Subcutaneous abdominal adipose tissue (tissue), 5 donors: ENCODE measurements around the gene SRP19.

Experiments
- H3K27ac ChIP-seq: one replicate; pipeline ENCODE4 v1.7.0; 2013; ENCODE audit warnings: low read depth, mild to moderate bottlenecking, inconsistent platforms, low read length, moderate library complexity
- H3K27me3 ChIP-seq, 5 donors: one replicate each; pipeline ENCODE4 v1.7.0; 2013; ENCODE audit warnings: low read length in 5 of 5, inconsistent platforms in 1 of 5; ENCODE audit not compliant: control insufficient read depth in 5 of 5, insufficient read depth in 4 of 5
- H3K36me3 ChIP-seq, 5 donors: one replicate each; pipeline ENCODE4 v1.7.0; 2013; ENCODE audit warnings: low read length in 5 of 5; ENCODE audit not compliant: control insufficient read depth in 5 of 5, insufficient read depth in 5 of 5
- H3K4me1 ChIP-seq, 5 donors: one replicate each; pipeline ENCODE4 v1.7.0; 2013; ENCODE audit warnings: low read length in 5 of 5, mild to moderate bottlenecking in 3 of 5, moderate library complexity in 1 of 5; ENCODE audit not compliant: control insufficient read depth in 5 of 5, insufficient read depth in 5 of 5
- H3K4me3 ChIP-seq, 5 donors: one replicate each; pipeline ENCODE4 v1.7.0; 2013; ENCODE audit warnings: low read length in 5 of 5, low read depth in 1 of 5
- H3K9ac ChIP-seq, 5 donors: one replicate each; pipeline ENCODE4 v1.7.0; 2013; ENCODE audit warnings: low read length in 5 of 5, mild to moderate bottlenecking in 4 of 5, moderate library complexity in 3 of 5
- H3K9me3 ChIP-seq, 5 donors: one replicate each; pipeline ENCODE4 v1.7.0; 2013; ENCODE audit warnings: low read length in 5 of 5; ENCODE audit not compliant: control insufficient read depth in 5 of 5
- donor health status: healthy.
- donor health status: healthy.
- donor health status: healthy.
- donor health status: healthy.
- donor health status: healthy.

SRP19 gene

GRCh38 chr5:112860929-112861637 lies at the start of gene SRP19:
SRP19 (plus strand) TSS chr5:112861287; CDS start chr5:112861377, 90 bp downstream.
- H3K9ac ChIP-seq: peak within 1 kb of the TSS; percentile 90 to 99 (median 99)
- peaks cover 3 to 34% (median 27%) of the 10 kb centered on the region in 5 donors for H3K4me1 ChIP-seq
- H3K4me3 ChIP-seq: peak within 1 kb of the TSS; percentile 88 to 98 (median 94)
- H3K9me3 ChIP-seq: no peaks in the 10 kb centered on the region
- no peaks in the 10 kb centered on the region for H3K27me3 ChIP-seq
- peaks cover 8 to 20% (median 17%) of the 10 kb centered on the region in 5 donors for H3K36me3 ChIP-seq
- H3K27ac ChIP-seq: peak within 1 kb of the TSS; percentile 88

GRCh38 chr5:112812549-112812948 lies 48.5 kb upstream of the SRP19 start:
- H3K27me3 ChIP-seq: no peaks in the 10 kb centered on the region
- no peak overlapping the region for H3K27ac ChIP-seq
- no peak overlapping the region for H3K4me3 ChIP-seq
- H3K36me3 ChIP-seq: peaks cover 19 to 47% (median 22%) of the 10 kb centered on the region in 5 donors
- H3K4me1 ChIP-seq: no peaks in the 10 kb centered on the region
- no peak overlapping the region for H3K9ac ChIP-seq
- H3K9me3 ChIP-seq: no peaks in the 10 kb centered on the region

GRCh38 chr5:112820246-112820645 lies 40.8 kb upstream of the SRP19 start:
- Histone ChIP-seq H3K36me3 (peaks cover 32 to 68% (median 49%) of the 10 kb centered on the region in 5 donors), H3K27ac (no peak overlapping the region), H3K4me1 (no peaks in the 10 kb centered on the region), H3K9me3 (no peaks in the 10 kb centered on the region), H3K4me3 (no peak overlapping the region), H3K9ac (no peak overlapping the region), H3K27me3 (no peaks in the 10 kb centered on the region)

- H3K4me3 ChIP-seq: no peak overlapping the region
- H3K4me1 ChIP-seq: no peaks in the 10 kb centered on the region
- peaks cover 38 to 70% (median 46%) of the 10 kb centered on the region in 5 donors for H3K36me3 ChIP-seq
- H3K27me3 ChIP-seq: no peaks in the 10 kb centered on the region
- H3K9me3 ChIP-seq: no peaks in the 10 kb centered on the region
- H3K27ac ChIP-seq: no peak overlapping the region
- no peak overlapping the region for H3K9ac ChIP-seq
Measured at GRCh38 chr5:112822456-112822855, 38.6 kb upstream of the SRP19 start.

- Histone ChIP-seq H3K4me1 (no peaks in the 10 kb centered on the region), H3K27me3 (no peaks in the 10 kb centered on the region), H3K27ac (no peak overlapping the region), H3K9me3 (no peaks in the 10 kb centered on the region), H3K4me3 (no peak overlapping the region), H3K36me3 (peaks cover 38 to 70% (median 51%) of the 10 kb centered on the region in 5 donors), H3K9ac (no peak overlapping the region)
Measured at GRCh38 chr5:112823181-112823580, 37.9 kb upstream of the SRP19 start.

- Histone ChIP-seq H3K27me3 (no peaks in the 10 kb centered on the region), H3K4me3 (no peak overlapping the region), H3K9ac (no peak overlapping the region), H3K27ac (no peak overlapping the region), H3K36me3 (peaks cover 38 to 75% (median 54%) of the 10 kb centered on the region in 5 donors), H3K9me3 (no peaks in the 10 kb centered on the region), H3K4me1 (no peaks in the 10 kb centered on the region)
Measured at GRCh38 chr5:112823656-112824055, 37.4 kb upstream of the SRP19 start.

GRCh38 chr5:112824197-112824596 lies 36.9 kb upstream of the SRP19 start:
- Histone ChIP-seq H3K9me3 (no peaks in the 10 kb centered on the region), H3K4me1 (no peaks in the 10 kb centered on the region), H3K27ac (no peak overlapping the region), H3K27me3 (no peaks in the 10 kb centered on the region), H3K4me3 (no peak overlapping the region), H3K36me3 (peaks cover 41 to 75% (median 55%) of the 10 kb centered on the region in 5 donors), H3K9ac (no peak overlapping the region)

- Histone ChIP-seq H3K27me3 (no peaks in the 10 kb centered on the region), H3K36me3 (peaks cover 29 to 50% (median 37%) of the 10 kb centered on the region in 5 donors), H3K4me3 (no peak overlapping the region), H3K9me3 (no peaks in the 10 kb centered on the region), H3K27ac (no peak overlapping the region), H3K9ac (no peak overlapping the region), H3K4me1 (no peaks in the 10 kb centered on the region)
Measured at GRCh38 chr5:112830378-112830777, 30.7 kb upstream of the SRP19 start.

GRCh38 chr5:112833971-112834370 lies 27.1 kb upstream of the SRP19 start:
- Histone ChIP-seq H3K9ac (no peak overlapping the region), H3K4me3 (no peak overlapping the region), H3K4me1 (no peaks in the 10 kb centered on the region), H3K27me3 (no peaks in the 10 kb centered on the region), H3K9me3 (no peaks in the 10 kb centered on the region), H3K27ac (no peak overlapping the region), H3K36me3 (peaks cover 35 to 48% (median 38%) of the 10 kb centered on the region in 5 donors)

- no peaks in the 10 kb centered on the region for H3K9me3 ChIP-seq
- H3K4me3 ChIP-seq: no peak overlapping the region
- no peak overlapping the region for H3K27ac ChIP-seq
- H3K9ac ChIP-seq: no peak overlapping the region
- H3K4me1 ChIP-seq: peaks cover 0 to 3% (median 0%) of the 10 kb centered on the region in 5 donors
- H3K36me3 ChIP-seq: peaks cover 3 to 10% (median 7%) of the 10 kb centered on the region in 5 donors
- no peaks in the 10 kb centered on the region for H3K27me3 ChIP-seq
Measured at GRCh38 chr5:112844489-112844888, 16.6 kb upstream of the SRP19 start.
